ENCODE measurements around the gene PBX4. TPM values are rescaled to one million over a fixed set of nuclear protein-coding genes. Genes with fewer than 3 reads are reported as not detected.

The PBX4 gene
- total RNA-seq, 1 donor from 2014 or later = 3.4 TPM

- no peak overlapping the region for H3K27ac ChIP-seq
- intact Hi-C loops (cut with DNase I) = no loop called here
- peak overlapping the region; percentile 80 for H3K4me3 ChIP-seq
- DNase-seq (no peak), ATAC-seq (no peak)
- peaks cover 9% of the 10 kb centered on the region for H3K36me3 ChIP-seq
- H3K9me3 ChIP-seq = no peaks in the 10 kb centered on the region
- H3K27me3 ChIP-seq = no peaks in the 10 kb centered on the region
- H3K4me1 ChIP-seq = peaks cover 11% of the 10 kb centered on the region
- no peak for TF ChIP-seq CTCF (IDR thresholded peaks at IDR 0.05)
Observed at GRCh38 chr19:19517235-19517619, 101.3 kb downstream of the PBX4 start.

- ATAC-seq (peak; percentile 96), DNase-seq (peak; percentile 94)
- H3K4me3 ChIP-seq = peak within 1 kb of the TSS; percentile 80
- peaks cover 11% of the 10 kb centered on the region for H3K4me1 ChIP-seq
- no peaks in the 10 kb centered on the region for H3K9me3 ChIP-seq
- intact Hi-C loops (cut with DNase I) = no loop called here
- TF ChIP-seq CTCF (IDR thresholded peaks at IDR 0.05) = no peak
- peaks cover 9% of the 10 kb centered on the region for H3K36me3 ChIP-seq
- H3K27me3 ChIP-seq = no peaks in the 10 kb centered on the region
- peak within 1 kb of the TSS; percentile 92 for H3K27ac ChIP-seq
Observed at GRCh38 chr19:19515642-19516519, 102.6 kb downstream of the PBX4 start, which contains the start of gene NDUFA13. Gene NDUFA13 (plus strand): TSS chr19:19516225. CDS start chr19:19516239, 14 bp downstream.

- no peak for TF ChIP-seq CTCF (IDR thresholded peaks at IDR 0.05)
- Histone ChIP-seq H3K36me3 (peaks cover 1% of the 10 kb centered on the region), H3K27ac (peak within 1 kb of the TSS; percentile 92), H3K9me3 (no peaks in the 10 kb centered on the region), H3K4me1 (peaks cover 11% of the 10 kb centered on the region), H3K27me3 (no peaks in the 10 kb centered on the region), H3K4me3 (peak within 1 kb of the TSS; percentile 80)
- no peak for ATAC-seq
- no peak for DNase-seq
- intact Hi-C loops (cut with DNase I) = no loop called here
Observed at GRCh38 chr19:19514881-19515641, 103.4 kb downstream of the PBX4 start, which contains the start of gene TSSK6. Gene TSSK6 (minus strand): TSS chr19:19515548. CDS start chr19:19515427, 121 bp downstream.

- Histone ChIP-seq H3K36me3 (no peaks in the 10 kb centered on the region), H3K4me3 (no peak overlapping the region), H3K27me3 (no peaks in the 10 kb centered on the region), H3K27ac (no peak overlapping the region), H3K9me3 (no peaks in the 10 kb centered on the region), H3K4me1 (peaks cover 11% of the 10 kb centered on the region)
- ATAC-seq (no peak), DNase-seq (peak; percentile 79)
- intact Hi-C loops (cut with DNase I) = no loop called here
- TF ChIP-seq CTCF (IDR thresholded peaks at IDR 0.05) = no peak
Observed at GRCh38 chr19:19514215-19514657, 104.3 kb downstream of the PBX4 start.

GRCh38 chr19:19513682-19514081, 104.8 kb downstream of the PBX4 start:
- intact Hi-C loops (cut with DNase I) = no loop called here
- no peak for TF ChIP-seq CTCF (IDR thresholded peaks at IDR 0.05)
- H3K36me3 ChIP-seq = no peaks in the 10 kb centered on the region
- H3K27me3 ChIP-seq = no peaks in the 10 kb centered on the region
- no peak for ATAC-seq
- no peak overlapping the region for H3K4me3 ChIP-seq
- no peak overlapping the region for H3K27ac ChIP-seq
- peaks cover 11% of the 10 kb centered on the region for H3K4me1 ChIP-seq
- H3K9me3 ChIP-seq = no peaks in the 10 kb centered on the region
- no peak for DNase-seq

Other genes with a start within 250 kb of the PBX4 start
- 85.8 TPM for gene GATAD2A, start 213.0 kb downstream of the PBX4 start, total RNA-seq
- 1.8 TPM for gene TSSK6, start 103.1 kb downstream of the PBX4 start, total RNA-seq
- 207 TPM for gene NDUFA13, start 102.5 kb downstream of the PBX4 start, total RNA-seq
- gene YJEFN3, start 89.8 kb downstream of the PBX4 start, total RNA-seq = 6.4 TPM
- gene CILP2, start 80.4 kb downstream of the PBX4 start, total RNA-seq = 0.41 TPM
- 23.5 TPM for gene LPAR2, start 9.5 kb upstream of the PBX4 start, total RNA-seq
- gene GMIP, start 25.0 kb upstream of the PBX4 start, total RNA-seq = 37.3 TPM
- gene ATP13A1, start 45.0 kb upstream of the PBX4 start, total RNA-seq = 55.5 TPM
- 11.1 TPM for gene ZNF101, start 50.2 kb upstream of the PBX4 start, total RNA-seq
- gene ZNF14, start 114.4 kb upstream of the PBX4 start, total RNA-seq = 6.4 TPM
- gene ZNF506, start 203.1 kb upstream of the PBX4 start, total RNA-seq = 22.1 TPM
- gene ZNF253, start 247.2 kb upstream of the PBX4 start, total RNA-seq = 8.1 TPM